Measurements from ENCODE around the gene DTX1. TPM values are rescaled to one million over a fixed set of nuclear protein-coding genes. Genes with fewer than 3 reads are reported as not detected.

The DTX1 gene
- total and polyA plus RNA-seq, 7 donors: 0.49 to 2.4 (median 0.75) TPM

- no peak overlapping the region for H3K27ac ChIP-seq
- no peaks in the 10 kb centered on the region for H3K4me1 ChIP-seq
- ATAC-seq (no peak), DNase-seq (no peak)
- no peaks in the 10 kb centered on the region for H3K36me3 ChIP-seq (ENCODE audit: insufficient read depth in 1 of 2, low read depth in 1 of 2)
- no peak overlapping the region for H3K4me3 ChIP-seq
- H3K9me3 ChIP-seq: no peaks in the 10 kb centered on the region
- TF ChIP-seq, protein P1, sequence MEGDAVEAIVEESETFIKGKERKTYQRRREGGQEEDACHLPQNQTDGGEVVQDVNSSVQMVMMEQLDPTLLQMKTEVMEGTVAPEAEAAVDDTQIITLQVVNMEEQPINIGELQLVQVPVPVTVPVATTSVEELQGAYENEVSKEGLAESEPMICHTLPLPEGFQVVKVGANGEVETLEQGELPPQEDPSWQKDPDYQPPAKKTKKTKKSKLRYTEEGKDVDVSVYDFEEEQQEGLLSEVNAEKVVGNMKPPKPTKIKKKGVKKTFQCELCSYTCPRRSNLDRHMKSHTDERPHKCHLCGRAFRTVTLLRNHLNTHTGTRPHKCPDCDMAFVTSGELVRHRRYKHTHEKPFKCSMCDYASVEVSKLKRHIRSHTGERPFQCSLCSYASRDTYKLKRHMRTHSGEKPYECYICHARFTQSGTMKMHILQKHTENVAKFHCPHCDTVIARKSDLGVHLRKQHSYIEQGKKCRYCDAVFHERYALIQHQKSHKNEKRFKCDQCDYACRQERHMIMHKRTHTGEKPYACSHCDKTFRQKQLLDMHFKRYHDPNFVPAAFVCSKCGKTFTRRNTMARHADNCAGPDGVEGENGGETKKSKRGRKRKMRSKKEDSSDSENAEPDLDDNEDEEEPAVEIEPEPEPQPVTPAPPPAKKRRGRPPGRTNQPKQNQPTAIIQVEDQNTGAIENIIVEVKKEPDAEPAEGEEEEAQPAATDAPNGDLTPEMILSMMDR (IDR thresholded peaks at IDR 0.05): no peak
- intact Hi-C loops (cut with DNase I): no loop called here
- 95 to 97% (median 95%) methylated on average over 1 of the region's 1 CpG for WGBS, 3 donors
- peaks cover 0 to 3% (median 0%) of the 10 kb centered on the region in 3 donors for H3K27me3 ChIP-seq (ENCODE audit: insufficient read depth in 3 of 3, low read length in 2 of 3)
These were observed 61.6 kb downstream of the DTX1 start for GRCh38 chr12:113118142-113118541.

DNA sequence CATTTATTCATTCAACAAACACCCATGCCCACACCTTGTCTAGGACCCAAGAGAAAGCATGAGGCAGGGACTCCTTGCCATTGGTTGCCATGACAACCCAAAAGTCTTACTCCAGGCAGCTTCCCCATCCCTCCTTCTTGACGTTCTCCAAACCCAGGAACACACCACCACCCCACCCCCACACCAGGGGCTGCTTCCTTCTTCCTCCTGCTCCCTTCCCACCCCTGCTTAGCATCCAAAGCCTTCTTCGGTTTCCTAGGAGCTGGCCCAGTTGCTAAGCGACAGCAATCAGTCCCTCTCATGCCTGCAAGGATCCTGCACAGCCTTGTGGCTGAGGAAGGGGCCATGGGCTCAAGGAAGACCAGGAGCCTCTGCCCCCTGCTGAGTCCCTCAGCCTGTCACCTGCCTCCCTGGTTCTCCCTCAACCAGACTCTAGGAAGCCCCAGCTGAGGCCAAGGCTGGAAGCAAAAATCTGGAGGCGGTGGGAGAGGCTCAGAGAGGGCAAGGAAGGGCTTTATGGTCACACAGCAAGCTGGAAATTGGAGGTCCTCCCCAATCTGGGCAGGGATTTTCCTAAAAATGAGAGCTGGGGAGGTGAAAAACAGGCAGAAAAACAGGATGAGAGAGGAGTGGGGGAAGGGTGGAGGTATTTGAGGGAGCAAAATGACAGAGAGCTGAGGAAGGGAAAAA lies 63.6 kb downstream of the DTX1 start:
- ATAC-seq (no peak), DNase-seq (no peak)
- Histone ChIP-seq H3K36me3 (ENCODE audit: insufficient read depth in 1 of 2, low read depth in 1 of 2) (no peaks in the 10 kb centered on the region), H3K4me1 (no peaks in the 10 kb centered on the region), H3K27ac (no peak overlapping the region), H3K9me3 (no peaks in the 10 kb centered on the region), H3K27me3 (ENCODE audit: insufficient read depth in 3 of 3, low read length in 2 of 3) (peaks cover 0 to 3% (median 0%) of the 10 kb centered on the region in 3 donors), H3K4me3 (no peak overlapping the region)
- TF ChIP-seq, protein P1 (IDR thresholded peaks at IDR 0.05): no peak
- WGBS, 3 donors: 25 to 32% (median 30%) methylated on average over 4 of the region's 4 CpGs
- intact Hi-C loops (cut with DNase I): no loop called here

GRCh38 chr12:113120670-113121370 lies 64.3 kb downstream of the DTX1 start:
- WGBS, 3 donors: 70 to 74% (median 70%) methylated on average over 3 of the region's 3 CpGs
- Histone ChIP-seq H3K27ac (no peak overlapping the region), H3K4me3 (no peak overlapping the region), H3K9me3 (no peaks in the 10 kb centered on the region), H3K4me1 (no peaks in the 10 kb centered on the region), H3K27me3 (ENCODE audit: insufficient read depth in 3 of 3, low read length in 2 of 3) (peaks cover 0 to 3% (median 0%) of the 10 kb centered on the region in 3 donors), H3K36me3 (ENCODE audit: insufficient read depth in 1 of 2, low read depth in 1 of 2) (no peaks in the 10 kb centered on the region)
- TF ChIP-seq, protein P1 (IDR thresholded peaks at IDR 0.05): no peak
- no peak for ATAC-seq
- intact Hi-C loops (cut with DNase I): no loop called here
- no peak for DNase-seq

DNA sequence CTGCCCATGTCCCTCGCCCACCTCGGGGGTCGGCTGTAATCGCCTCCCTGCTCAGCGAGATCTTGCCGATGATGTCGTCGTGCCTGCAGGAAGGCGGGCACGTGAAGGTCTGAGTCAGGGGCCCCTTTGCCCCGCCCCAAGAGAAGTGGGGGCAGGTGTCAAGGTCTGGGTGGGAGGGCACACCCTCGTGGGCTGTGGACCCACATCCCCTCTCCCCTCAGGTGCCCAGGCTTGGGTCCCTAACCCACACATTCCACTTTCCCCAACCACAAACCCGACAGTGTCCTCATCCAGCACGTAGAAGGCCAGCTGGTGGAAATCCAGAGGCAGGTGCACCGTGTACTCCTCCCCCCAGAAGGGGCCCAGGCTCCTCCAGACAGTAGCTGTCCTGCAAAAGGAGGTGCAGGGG lies 71.3 kb downstream of the DTX1 start:
- 15 to 27% (median 23%) methylated on average over 14 to 15 of the region's 15 CpGs for WGBS, 3 donors
- no peaks in the 10 kb centered on the region for H3K4me1 ChIP-seq
- intact Hi-C loops (cut with DNase I): no loop called here
- ATAC-seq (no peak), DNase-seq (no peak)
- TF ChIP-seq, protein P1 (IDR thresholded peaks at IDR 0.05): no peak
- H3K27me3 ChIP-seq (ENCODE audit: insufficient read depth in 3 of 3, low read length in 2 of 3): peaks cover 0 to 19% (median 5%) of the 10 kb centered on the region in 3 donors
- no peaks in the 10 kb centered on the region for H3K36me3 ChIP-seq (ENCODE audit: insufficient read depth in 1 of 2, low read depth in 1 of 2)
- no peak overlapping the region for H3K4me3 ChIP-seq
- H3K9me3 ChIP-seq: no peaks in the 10 kb centered on the region
- H3K27ac ChIP-seq: no peak overlapping the region

Data from psoas muscle (tissue), 8 donors.